ENCODE measurements around the gene FXYD6. TPM values are rescaled to one million over a fixed set of nuclear protein-coding genes. Genes with fewer than 3 reads are reported as not detected.
A peak's percentile ranks its signal among the peaks of the same experiment; 100 is the strongest.

The FXYD6 gene
- polyA plus RNA-seq, 1 of the 3 experiments (the other 2 are of a cell fraction): 1.4 TPM

GRCh38 chr11:117799634-117800033 lies 76.8 kb downstream of the FXYD6 start:
- POLR2A ChIA-PET: interaction anchor here (0.6 kb wide), 1 partner anchor 27 kb away, joined by 5 read pairs; no protein-coding TSS in a partner anchor
- Histone ChIP-seq H3K27ac (ENCODE audit: low read depth in 2 of 2, low read length in 1 of 2) (no peak overlapping the region), H3K9me2 (no peaks in the 10 kb centered on the region), H3K4me1 (ENCODE audit: control insufficient read depth in 1 of 2, insufficient read depth in 2 of 2, low read depth in 1 of 2, low read length in 1 of 2) (peaks cover 0 to 14% of the 10 kb centered on the region in 2 experiments; a peak in 1 of 4 replicates), H3K4me2 (no peak overlapping the region), H3F3A (replicated peaks; ENCODE audit: insufficient read depth) (no peaks in the 10 kb centered on the region), H3K36me3 (replicated peaks in 1 of 2; ENCODE audit: control insufficient read depth in 1 of 2, insufficient read depth in 2 of 2, low read length in 1 of 2) (no peaks in the 10 kb centered on the region), H3K27me3 (ENCODE audit: insufficient read depth) (peaks cover 35% of the 10 kb centered on the region), H2AFZ (ENCODE audit: low read depth) (no peak overlapping the region), H4K20me1 (ENCODE audit: insufficient read depth) (no peaks in the 10 kb centered on the region), H3K9me3 (no peaks in the 10 kb centered on the region), H3K79me2 (ENCODE audit: insufficient read depth) (no peaks in the 10 kb centered on the region), H3K4me3 (ENCODE audit: low read depth in 2 of 2, low read length in 1 of 2) (no peak overlapping the region), H3K9ac (no peak overlapping the region)
- WGBS (ENCODE audit: low lambda C conversion rate): 63% methylated on average over 5 of the region's 5 CpGs
- TF ChIP-seq FOSL2 (IDR thresholded peaks at IDR 0.05; ENCODE audit: borderline replicate concordance, low read depth): no peak
- TF ChIP-seq RFX5 (IDR thresholded peaks at IDR 0.05; ENCODE audit: low read length): no peak
- no peak for TF ChIP-seq SIN3A (IDR thresholded peaks at IDR 0.05; ENCODE audit: borderline replicate concordance, low read depth, low read length)
- no peak for TF ChIP-seq USF1 (IDR thresholded peaks at IDR 0.05; ENCODE audit: borderline replicate concordance, low read depth)
- TF ChIP-seq GATA2 (CRISPR knock-in tag; IDR thresholded peaks at IDR 0.05): no peak
- no peak for TF ChIP-seq RXRA (IDR thresholded peaks at IDR 0.05; ENCODE audit: borderline replicate concordance, low read depth)
- CTCF ChIA-PET: interaction anchor here (1.0 to 15.4 kb wide), 10 partner anchors 8 to 374 kb away, joined by 3 to 449 read pairs (median 8); no protein-coding TSS in a partner anchor
- no peak for DNase-seq

GRCh38 chr11:117796872-117797529 lies 79.5 kb downstream of the FXYD6 start, which contains the start of gene DSCAML1:
TSS of gene DSCAML1 (minus strand) at chr11:117797216. CDS start at chr11:117797079, 137 bp downstream.
- Histone ChIP-seq H3K4me3 (ENCODE audit: low read depth in 2 of 2, low read length in 1 of 2) (peak within 1 kb of the TSS in 1 of 2 experiments; percentile 34; a peak in 2 of 4 replicates), H3K9me2 (no peaks in the 10 kb centered on the region), H3K4me2 (no peak within 1 kb of the TSS), H3K79me2 (ENCODE audit: insufficient read depth) (no peaks in the 10 kb centered on the region), H2AFZ (ENCODE audit: low read depth) (no peak within 1 kb of the TSS), H3K27me3 (ENCODE audit: insufficient read depth) (peaks cover 35% of the 10 kb centered on the region), H3K4me1 (ENCODE audit: control insufficient read depth in 1 of 2, insufficient read depth in 2 of 2, low read depth in 1 of 2, low read length in 1 of 2) (peaks cover 0 to 14% of the 10 kb centered on the region in 2 experiments; a peak in 1 of 4 replicates), H3K9me3 (no peaks in the 10 kb centered on the region), H3K36me3 (replicated peaks in 1 of 2; ENCODE audit: control insufficient read depth in 1 of 2, insufficient read depth in 2 of 2, low read length in 1 of 2) (no peaks in the 10 kb centered on the region), H3F3A (replicated peaks; ENCODE audit: insufficient read depth) (no peaks in the 10 kb centered on the region), H3K9ac (no peak within 1 kb of the TSS), H4K20me1 (ENCODE audit: insufficient read depth) (no peaks in the 10 kb centered on the region), H3K27ac (ENCODE audit: low read depth in 2 of 2, low read length in 1 of 2) (no peak within 1 kb of the TSS)
- TF ChIP-seq MXI1 (IDR thresholded peaks at IDR 0.05; ENCODE audit: low read depth, low read length) (no peak), RFX5 (IDR thresholded peaks at IDR 0.05; ENCODE audit: low read length) (no peak), NRF1 (IDR thresholded peaks at IDR 0.05; ENCODE audit: low read depth, low read length) (no peak), FOSL2 (IDR thresholded peaks at IDR 0.05; ENCODE audit: borderline replicate concordance, low read depth) (no peak), SIN3A (IDR thresholded peaks at IDR 0.05; ENCODE audit: borderline replicate concordance, low read depth, low read length) (no peak), EP300 (IDR thresholded peaks at IDR 0.05; ENCODE audit: borderline replicate concordance in 1 of 2, low read depth in 1 of 2, low read length in 1 of 2) (no peak), FOXJ3 (CRISPR knock-in tag; IDR thresholded peaks at IDR 0.05) (no peak), PBX3 (IDR thresholded peaks at IDR 0.05) (no peak), CHD2 (IDR thresholded peaks at IDR 0.05; ENCODE audit: low read length, partially characterized antibody) (no peak), IRF3 (IDR thresholded peaks at IDR 0.05; ENCODE audit: low read depth, low read length) (no peak), RXRA (IDR thresholded peaks at IDR 0.05; ENCODE audit: borderline replicate concordance, low read depth) (no peak), NFIC (IDR thresholded peaks at IDR 0.05; ENCODE audit: borderline replicate concordance) (no peak), YY1 (IDR thresholded peaks at IDR 0.05; ENCODE audit: low read depth) (no peak), MEF2A (IDR thresholded peaks at IDR 0.05; ENCODE audit: borderline replicate concordance, low read depth) (no peak), TEAD4 (IDR thresholded peaks at IDR 0.05; ENCODE audit: borderline replicate concordance, insufficient read depth) (no peak), ZBTB33 (IDR thresholded peaks at IDR 0.05; ENCODE audit: borderline replicate concordance, low read depth) (no peak), RCOR1 (IDR thresholded peaks at IDR 0.05; ENCODE audit: low read length) (no peak), TAF1 (IDR thresholded peaks at IDR 0.05; ENCODE audit: borderline replicate concordance, low read depth, low read length) (no peak)
- no CpG with 5 or more reads among the region's 66 CpGs for WGBS (ENCODE audit: low lambda C conversion rate)
- peak; percentile 87 for DNase-seq
- CTCF ChIA-PET: interaction anchor here (1.0 to 15.4 kb wide), 8 partner anchors 10 to 371 kb away, joined by 3 to 449 read pairs (median 36); no protein-coding TSS in a partner anchor
- POLR2A ChIA-PET: no interaction called here
